Measurements from ENCODE around the gene TSC22D1.

The TSC22D1 gene

DNA sequence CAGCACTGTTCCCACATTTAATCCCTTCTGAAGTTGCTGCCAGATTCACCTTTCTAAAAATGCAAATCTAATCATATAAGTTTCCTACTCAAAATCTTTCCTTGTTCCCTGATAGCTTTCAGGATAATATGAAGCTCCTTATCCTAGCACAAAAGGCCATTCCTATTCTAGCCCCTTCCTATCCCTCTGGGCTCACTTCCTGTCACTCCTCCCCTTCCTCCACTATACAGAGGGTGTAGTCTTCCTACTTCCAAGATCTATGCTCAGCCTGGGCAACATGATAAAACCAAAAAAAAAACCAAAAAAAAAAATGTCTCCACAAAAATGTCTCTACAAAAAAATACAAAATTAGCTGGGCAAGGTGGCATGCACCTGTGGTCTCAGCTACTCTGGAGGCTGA is 78.3 kb downstream of the TSC22D1 start:
- TF ChIP-seq, protein P1, sequence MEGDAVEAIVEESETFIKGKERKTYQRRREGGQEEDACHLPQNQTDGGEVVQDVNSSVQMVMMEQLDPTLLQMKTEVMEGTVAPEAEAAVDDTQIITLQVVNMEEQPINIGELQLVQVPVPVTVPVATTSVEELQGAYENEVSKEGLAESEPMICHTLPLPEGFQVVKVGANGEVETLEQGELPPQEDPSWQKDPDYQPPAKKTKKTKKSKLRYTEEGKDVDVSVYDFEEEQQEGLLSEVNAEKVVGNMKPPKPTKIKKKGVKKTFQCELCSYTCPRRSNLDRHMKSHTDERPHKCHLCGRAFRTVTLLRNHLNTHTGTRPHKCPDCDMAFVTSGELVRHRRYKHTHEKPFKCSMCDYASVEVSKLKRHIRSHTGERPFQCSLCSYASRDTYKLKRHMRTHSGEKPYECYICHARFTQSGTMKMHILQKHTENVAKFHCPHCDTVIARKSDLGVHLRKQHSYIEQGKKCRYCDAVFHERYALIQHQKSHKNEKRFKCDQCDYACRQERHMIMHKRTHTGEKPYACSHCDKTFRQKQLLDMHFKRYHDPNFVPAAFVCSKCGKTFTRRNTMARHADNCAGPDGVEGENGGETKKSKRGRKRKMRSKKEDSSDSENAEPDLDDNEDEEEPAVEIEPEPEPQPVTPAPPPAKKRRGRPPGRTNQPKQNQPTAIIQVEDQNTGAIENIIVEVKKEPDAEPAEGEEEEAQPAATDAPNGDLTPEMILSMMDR (IDR thresholded peaks at IDR 0.05) = no peak

DNA sequence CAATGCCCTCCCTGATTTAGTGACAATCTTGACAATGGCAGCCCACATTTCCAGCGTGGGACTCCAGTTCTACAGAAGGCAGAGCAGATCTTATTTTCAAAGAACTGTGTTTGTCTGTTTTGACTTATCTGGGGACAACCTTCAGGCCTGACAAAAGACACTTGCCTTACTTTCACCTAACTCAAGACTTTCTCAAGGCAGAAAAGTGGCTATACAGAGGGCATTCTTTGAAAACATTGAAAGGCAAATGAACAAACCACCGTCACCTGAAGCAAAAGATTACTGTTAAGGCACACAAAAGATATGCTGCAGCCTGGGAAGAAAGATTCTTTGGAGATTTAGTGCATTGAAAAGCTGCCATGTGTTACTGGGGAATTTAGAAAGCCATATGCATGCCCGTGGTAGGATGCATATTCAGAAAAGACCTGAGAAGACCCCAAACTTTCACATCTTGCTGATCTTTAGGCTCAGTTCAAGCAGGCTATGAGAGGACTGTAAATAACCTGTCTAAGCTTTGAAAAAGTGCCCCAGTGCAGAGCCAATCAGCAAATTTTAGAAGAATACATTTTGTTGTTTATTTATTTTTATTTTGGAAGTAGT is 82.8 kb downstream of the TSC22D1 start:
- TF ChIP-seq, protein P1 (IDR thresholded peaks at IDR 0.05) = no peak

DNA sequence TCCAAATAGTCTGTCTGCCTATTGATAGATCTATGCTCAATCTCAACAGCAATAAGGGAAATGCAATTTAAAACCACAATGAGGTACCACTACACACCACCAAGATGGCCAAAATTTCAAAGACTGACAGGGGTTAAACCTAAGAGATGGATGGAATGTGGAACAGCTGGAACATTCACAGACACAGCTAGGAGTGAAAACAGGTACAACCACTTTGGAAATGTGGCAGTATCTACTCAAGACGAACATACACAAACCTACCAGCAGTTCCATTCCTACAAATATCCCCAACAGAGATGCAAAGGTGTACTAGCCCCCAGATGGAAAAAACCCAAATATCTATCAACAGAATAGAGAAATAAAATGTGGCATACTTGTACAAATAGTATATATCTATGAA is 86.4 kb downstream of the TSC22D1 start:
- TF ChIP-seq, protein P1 (IDR thresholded peaks at IDR 0.05) = no peak

DNA sequence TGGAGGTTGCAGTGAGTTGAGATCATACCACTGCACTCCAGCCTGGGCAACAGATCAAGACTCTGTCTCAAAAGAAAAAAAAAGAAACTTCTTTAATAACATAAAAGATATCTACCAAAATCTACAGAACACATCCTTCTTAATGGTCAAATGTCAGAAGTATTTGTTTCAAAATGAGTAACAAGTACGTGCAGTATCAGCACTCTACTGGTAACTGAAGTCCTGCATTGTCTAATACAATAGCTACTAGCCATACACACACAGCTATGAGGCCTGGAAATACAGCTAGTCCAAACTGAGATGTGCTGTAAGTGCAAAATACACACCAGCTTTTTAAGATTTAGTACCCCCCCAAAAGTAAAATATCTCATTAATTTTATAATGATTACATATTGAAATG is 88.1 kb downstream of the TSC22D1 start:
- TF ChIP-seq, protein P1 (IDR thresholded peaks at IDR 0.05) = no peak

DNA sequence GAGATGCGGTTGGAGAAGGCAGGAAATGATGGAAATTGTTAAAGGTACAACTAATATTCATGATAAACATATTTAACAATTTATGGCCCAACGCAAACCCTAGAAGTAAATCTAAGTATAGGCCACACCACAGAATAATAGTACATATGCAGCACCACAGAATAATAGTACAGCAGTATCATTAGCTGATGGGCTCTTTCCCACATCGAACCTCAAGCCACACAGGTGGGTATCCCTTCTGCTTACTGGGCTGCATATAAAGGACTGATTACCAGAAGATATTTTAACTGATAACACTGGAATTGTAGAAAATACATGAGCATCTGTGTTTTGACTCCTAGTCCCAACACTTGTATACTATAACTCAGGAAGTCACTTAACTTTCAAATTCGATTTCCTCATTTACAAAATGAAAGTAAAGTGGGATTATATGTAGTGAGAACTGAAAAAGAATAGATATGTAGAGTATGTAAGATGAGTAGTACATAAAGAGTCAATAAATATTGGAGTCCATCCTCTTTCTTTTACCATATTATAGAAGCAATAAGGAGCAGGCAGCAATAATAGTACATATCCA is 91.5 kb downstream of the TSC22D1 start:
- TF ChIP-seq, protein P1 (IDR thresholded peaks at IDR 0.05) = no peak

DNA sequence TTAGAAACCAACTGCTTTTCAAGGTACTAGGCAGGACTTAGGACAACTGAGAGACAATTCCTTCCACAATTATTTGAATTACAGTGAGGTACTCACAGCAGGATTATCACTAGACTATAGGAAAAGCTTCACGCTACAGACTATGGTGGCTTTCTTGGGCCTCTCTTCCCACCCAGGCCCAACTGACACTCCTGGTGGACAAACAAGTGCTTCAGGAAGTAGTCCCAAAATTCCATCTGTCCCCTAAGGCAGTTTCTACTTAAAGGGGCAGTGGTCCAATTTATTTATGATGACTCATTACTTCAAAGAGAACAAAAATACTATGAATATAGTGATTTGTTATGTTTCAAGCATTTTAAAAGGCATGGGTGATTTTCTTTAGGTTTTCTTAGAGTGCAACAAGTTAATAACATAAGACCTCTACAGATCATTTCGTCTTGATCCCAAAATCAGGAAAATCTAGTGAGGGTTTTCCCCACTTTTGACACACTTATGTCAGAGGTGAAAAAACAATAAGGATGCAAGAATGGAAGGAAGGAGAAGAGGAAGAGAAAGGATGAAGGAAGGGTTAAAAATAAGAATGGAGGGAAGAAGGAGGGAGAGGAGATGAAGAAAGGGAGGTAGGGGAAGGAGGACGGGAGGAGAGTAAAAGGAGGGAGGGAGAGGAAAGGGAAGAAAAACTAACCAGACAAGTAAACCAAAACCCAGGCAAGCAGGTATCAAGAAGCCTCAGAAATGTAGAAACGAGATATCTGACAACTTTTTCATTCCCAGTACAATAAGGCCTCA is 101.8 kb downstream of the TSC22D1 start:
- TF ChIP-seq, protein P1 (IDR thresholded peaks at IDR 0.05) = no peak

DNA sequence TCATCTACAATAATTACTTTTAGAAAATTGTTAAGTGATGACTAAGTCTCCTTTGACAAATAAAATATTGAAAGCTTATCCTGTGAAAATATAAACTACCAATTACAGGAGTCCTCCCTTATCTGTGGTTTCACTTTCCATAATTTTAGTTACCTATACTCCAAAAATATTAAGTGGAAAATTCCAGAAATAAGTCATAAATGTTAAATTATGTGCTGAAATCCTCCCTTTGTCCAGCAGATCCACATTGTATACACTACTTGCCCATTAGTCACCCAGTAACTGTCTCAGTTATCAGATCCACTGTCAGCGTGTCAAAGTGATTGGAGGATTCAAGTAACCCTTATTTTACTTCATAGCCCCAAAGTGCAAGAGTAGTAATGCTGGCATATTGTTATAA is 104.4 kb downstream of the TSC22D1 start:
- TF ChIP-seq, protein P1 (IDR thresholded peaks at IDR 0.05) = no peak
